Neural cell (in vitro differentiated cells): Measurements from ENCODE around the gene MTX2. TPM values are rescaled to one million over a fixed set of nuclear protein-coding genes. Genes with fewer than 3 reads are reported as not detected.

Source experiments
- H2AFZ ChIP-seq: fragments of 200-600, 300-800 bp; sonication (generic), shearing (Covaris generic); 2 replicates; pipeline ENCODE4 v1.6.0; 2014; ENCODE audit warnings: low read depth, mild to moderate bottlenecking, antibody characterized with exemption, low read length, moderate library complexity
- H3F3A ChIP-seq: fragments of 200-600 bp; shearing (Covaris generic); 2 replicates; pipeline ENCODE4 v1.6.1; 2016; ENCODE audit warnings: mild to moderate bottlenecking, moderate library complexity, mixed read lengths, antibody characterized with exemption, low read length; ENCODE audit not compliant: insufficient read depth, poor library complexity, severe bottlenecking
- H3K27ac ChIP-seq: fragments of 200-600, 300-800 bp; sonication (generic), shearing (Covaris generic); 2 replicates; pipeline ENCODE4 v1.5.1; 2014; ENCODE audit warnings: mild to moderate bottlenecking, low read length, moderate library complexity
- H3K27me3 ChIP-seq: fragments of 300-800, 200-600 bp; sonication (generic), shearing (Covaris generic); 2 replicates; pipeline ENCODE4 v1.6.0; 2014; ENCODE audit warnings: mild to moderate bottlenecking, low read depth, low read length, moderate library complexity; ENCODE audit not compliant: insufficient read depth
- H3K36me3 ChIP-seq: fragments of 300-800, 200-600 bp; sonication (generic), shearing (Covaris generic); 2 replicates; pipeline ENCODE4 v1.5.1; 2014; ENCODE audit warnings: mild to moderate bottlenecking, antibody characterized with exemption, low read length, moderate library complexity; ENCODE audit not compliant: insufficient read depth
- H3K4me2 ChIP-seq: fragments of 300-800, 200-600 bp; sonication (generic), shearing (Covaris generic); 2 replicates; pipeline ENCODE4 v1.6.0; 2014; ENCODE audit warnings: mild to moderate bottlenecking, low read length
- H3K4me3 ChIP-seq: fragments of 300-800, 200-600 bp; sonication (generic), shearing (Covaris generic); 2 replicates; pipeline ENCODE4 v1.5.1; 2014; ENCODE audit warnings: mild to moderate bottlenecking, low read length, moderate library complexity
- H3K79me2 ChIP-seq: fragments of 200-600 bp; shearing (Covaris generic); replicated peaks from 2 replicates; pipeline ENCODE4 v1.6.0; 2014; ENCODE audit warnings: mild to moderate bottlenecking, low read length, moderate library complexity; ENCODE audit not compliant: insufficient read depth
- H3K9ac ChIP-seq: fragments of 300-800, 200-600 bp; sonication (generic), shearing (Covaris generic); 2 replicates; pipeline ENCODE4 v1.6.1; 2016; ENCODE audit warnings: mild to moderate bottlenecking, low read length, mixed read lengths
- H3K9me2 ChIP-seq: fragments of 200-600 bp; shearing (Covaris generic); 2 replicates; pipeline ENCODE4 v1.6.1; 2016; ENCODE audit warnings: mild to moderate bottlenecking, low read length, mixed read lengths; ENCODE audit not compliant: insufficient read depth
- H3K9me3 ChIP-seq: fragments of 200-600, 300-800 bp; sonication (generic), shearing (Covaris generic); 2 replicates; pipeline ENCODE4 v1.6.1; 2016; ENCODE audit warnings: mild to moderate bottlenecking, mixed run types, low read length, moderate library complexity, mixed read lengths
- H4K20me1 ChIP-seq: fragments of 200-600 bp; shearing (Covaris generic); 2 replicates; pipeline ENCODE4 v1.6.1; 2016; ENCODE audit warnings: mild to moderate bottlenecking, mixed run types; ENCODE audit not compliant: insufficient read depth
- EP300 ChIP-seq: fragments of 450-650 bp; conservative IDR thresholded peaks from 2 replicates; pipeline ENCODE4 v1.6.1; 2014; ENCODE audit warnings: antibody characterized with exemption, mild to moderate bottlenecking, moderate library complexity; ENCODE audit not compliant: poor library complexity, severe bottlenecking
- EZH2 ChIP-seq: fragments of 200-600, 300-800 bp; shearing (Covaris generic), sonication (generic); IDR thresholded peaks from 2 replicates; pipeline ENCODE4 v1.6.1; 2014; ENCODE audit warnings: antibody characterized with exemption, low read length, borderline replicate concordance, mild to moderate bottlenecking; ENCODE audit not compliant: insufficient read depth, poor library complexity, severe bottlenecking
- MXI1 ChIP-seq: fragments of 450-650 bp; conservative IDR thresholded peaks from 2 replicates; pipeline ENCODE4 v1.6.1; 2014; ENCODE audit warnings: antibody characterized with exemption, mild to moderate bottlenecking; ENCODE audit not compliant: poor library complexity, severe bottlenecking
- POLR2AphosphoS5 ChIP-seq: IDR thresholded peaks from 2 replicates; pipeline ENCODE4 v1.6.1; 2012
- RAD21 ChIP-seq: fragments of 450-650 bp; conservative IDR thresholded peaks from 2 replicates; pipeline ENCODE4 v1.6.1; 2014; ENCODE audit warnings: antibody characterized with exemption, mild to moderate bottlenecking, moderate library complexity
- SMC3 ChIP-seq: fragments of 450-650 bp; conservative IDR thresholded peaks from 2 replicates; pipeline ENCODE4 v1.6.1; 2014; ENCODE audit warnings: antibody characterized with exemption, mild to moderate bottlenecking, moderate library complexity; ENCODE audit not compliant: poor library complexity
- TAF1 ChIP-seq: IDR thresholded peaks from 2 replicates; pipeline ENCODE4 v1.6.1; 2012; ENCODE audit warnings: low read depth
- polyA plus RNA-seq: library from polyadenylated mRNA; depleted of rRNA; stranded (reverse); fragments of >200 nt; gene quantifications from 2 replicates; pipeline ENCODE4 v1.2.3, GENCODE V29; 2014
- TF ChIP-seq, protein P1 (sequence below): IDR thresholded peaks from 2 replicates; pipeline ENCODE4 v1.6.1; 2012; ENCODE audit warnings: borderline replicate concordance
- TF ChIP-seq, protein P2 (sequence below): fragments of 450-650 bp; IDR thresholded peaks from 2 replicates; pipeline ENCODE4 v1.5.1; 2014; ENCODE audit warnings: antibody characterized with exemption, mild to moderate bottlenecking, moderate library complexity; ENCODE audit not compliant: poor library complexity, severe bottlenecking

The MTX2 gene
- polyA plus RNA-seq, 1 donor from 2014 or later = 128 TPM

DNA sequence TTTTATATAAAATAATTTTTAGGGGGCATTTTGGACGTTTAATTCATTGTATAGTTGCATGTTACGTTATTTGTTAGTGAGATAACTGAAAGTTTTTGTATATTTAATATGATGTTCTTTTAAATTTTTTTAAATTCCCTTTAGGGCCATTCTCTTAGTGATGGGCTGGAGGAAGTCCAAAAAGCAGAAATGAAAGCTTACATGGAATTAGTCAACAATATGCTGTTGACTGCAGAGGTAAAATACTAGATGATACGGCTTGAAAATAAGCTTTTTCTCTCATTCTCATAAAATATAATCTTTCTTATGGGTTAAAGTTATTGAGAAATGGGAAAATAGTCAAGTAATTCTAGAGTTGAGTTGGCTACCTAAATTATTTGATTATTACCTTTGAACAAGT lies 58.9 kb downstream of the MTX2 start:
- Histone ChIP-seq H3K9me3 (no peaks in the 10 kb centered on the region), H3K36me3 (peaks cover 21% of the 10 kb centered on the region), H3K4me2 (no peak overlapping the region), H3K4me3 (no peak overlapping the region), H3K27me3 (no peaks in the 10 kb centered on the region), H3K79me2 (no peaks in the 10 kb centered on the region), H3F3A (no peaks in the 10 kb centered on the region), H3K27ac (no peak overlapping the region), H2AFZ (no peak overlapping the region), H3K9me2 (no peaks in the 10 kb centered on the region), H3K9ac (no peak overlapping the region), H4K20me1 (no peaks in the 10 kb centered on the region)
- no peak for TF ChIP-seq MXI1
- TF ChIP-seq, protein P1, sequence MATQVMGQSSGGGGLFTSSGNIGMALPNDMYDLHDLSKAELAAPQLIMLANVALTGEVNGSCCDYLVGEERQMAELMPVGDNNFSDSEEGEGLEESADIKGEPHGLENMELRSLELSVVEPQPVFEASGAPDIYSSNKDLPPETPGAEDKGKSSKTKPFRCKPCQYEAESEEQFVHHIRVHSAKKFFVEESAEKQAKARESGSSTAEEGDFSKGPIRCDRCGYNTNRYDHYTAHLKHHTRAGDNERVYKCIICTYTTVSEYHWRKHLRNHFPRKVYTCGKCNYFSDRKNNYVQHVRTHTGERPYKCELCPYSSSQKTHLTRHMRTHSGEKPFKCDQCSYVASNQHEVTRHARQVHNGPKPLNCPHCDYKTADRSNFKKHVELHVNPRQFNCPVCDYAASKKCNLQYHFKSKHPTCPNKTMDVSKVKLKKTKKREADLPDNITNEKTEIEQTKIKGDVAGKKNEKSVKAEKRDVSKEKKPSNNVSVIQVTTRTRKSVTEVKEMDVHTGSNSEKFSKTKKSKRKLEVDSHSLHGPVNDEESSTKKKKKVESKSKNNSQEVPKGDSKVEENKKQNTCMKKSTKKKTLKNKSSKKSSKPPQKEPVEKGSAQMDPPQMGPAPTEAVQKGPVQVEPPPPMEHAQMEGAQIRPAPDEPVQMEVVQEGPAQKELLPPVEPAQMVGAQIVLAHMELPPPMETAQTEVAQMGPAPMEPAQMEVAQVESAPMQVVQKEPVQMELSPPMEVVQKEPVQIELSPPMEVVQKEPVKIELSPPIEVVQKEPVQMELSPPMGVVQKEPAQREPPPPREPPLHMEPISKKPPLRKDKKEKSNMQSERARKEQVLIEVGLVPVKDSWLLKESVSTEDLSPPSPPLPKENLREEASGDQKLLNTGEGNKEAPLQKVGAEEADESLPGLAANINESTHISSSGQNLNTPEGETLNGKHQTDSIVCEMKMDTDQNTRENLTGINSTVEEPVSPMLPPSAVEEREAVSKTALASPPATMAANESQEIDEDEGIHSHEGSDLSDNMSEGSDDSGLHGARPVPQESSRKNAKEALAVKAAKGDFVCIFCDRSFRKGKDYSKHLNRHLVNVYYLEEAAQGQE = no peak
- no peak for TF ChIP-seq POLR2AphosphoS5

DNA sequence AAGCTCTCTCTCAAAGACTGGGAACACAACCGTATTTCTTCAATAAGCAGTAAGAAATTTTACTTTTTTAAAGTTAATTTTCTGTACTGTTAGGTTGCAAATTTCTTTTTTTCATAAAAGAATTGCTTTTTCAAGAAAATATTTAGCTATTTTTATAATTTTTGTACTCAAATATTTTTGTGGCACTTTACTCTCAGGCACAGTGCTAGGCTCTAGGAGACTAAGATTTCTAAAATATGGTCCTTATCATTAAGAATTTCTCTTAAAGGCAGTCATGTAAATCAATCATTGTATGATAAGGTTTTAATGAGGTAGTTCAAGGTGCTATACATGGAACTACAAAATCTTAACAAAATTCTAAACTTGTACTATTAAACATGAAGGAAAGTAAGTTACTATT lies 61.4 kb downstream of the MTX2 start:
- Histone ChIP-seq H3K9ac (no peak overlapping the region), H3F3A (no peaks in the 10 kb centered on the region), H3K9me3 (no peaks in the 10 kb centered on the region), H3K27ac (no peak overlapping the region), H3K9me2 (no peaks in the 10 kb centered on the region), H3K79me2 (no peaks in the 10 kb centered on the region), H2AFZ (no peak overlapping the region), H3K4me2 (no peak overlapping the region), H3K36me3 (peaks cover 21% of the 10 kb centered on the region), H3K27me3 (no peaks in the 10 kb centered on the region), H4K20me1 (no peaks in the 10 kb centered on the region), H3K4me3 (no peak overlapping the region)
- no peak for TF ChIP-seq TAF1
- TF ChIP-seq EZH2 = no peak
- TF ChIP-seq RAD21 = no peak
- no peak for TF ChIP-seq POLR2AphosphoS5
- TF ChIP-seq, protein P2, sequence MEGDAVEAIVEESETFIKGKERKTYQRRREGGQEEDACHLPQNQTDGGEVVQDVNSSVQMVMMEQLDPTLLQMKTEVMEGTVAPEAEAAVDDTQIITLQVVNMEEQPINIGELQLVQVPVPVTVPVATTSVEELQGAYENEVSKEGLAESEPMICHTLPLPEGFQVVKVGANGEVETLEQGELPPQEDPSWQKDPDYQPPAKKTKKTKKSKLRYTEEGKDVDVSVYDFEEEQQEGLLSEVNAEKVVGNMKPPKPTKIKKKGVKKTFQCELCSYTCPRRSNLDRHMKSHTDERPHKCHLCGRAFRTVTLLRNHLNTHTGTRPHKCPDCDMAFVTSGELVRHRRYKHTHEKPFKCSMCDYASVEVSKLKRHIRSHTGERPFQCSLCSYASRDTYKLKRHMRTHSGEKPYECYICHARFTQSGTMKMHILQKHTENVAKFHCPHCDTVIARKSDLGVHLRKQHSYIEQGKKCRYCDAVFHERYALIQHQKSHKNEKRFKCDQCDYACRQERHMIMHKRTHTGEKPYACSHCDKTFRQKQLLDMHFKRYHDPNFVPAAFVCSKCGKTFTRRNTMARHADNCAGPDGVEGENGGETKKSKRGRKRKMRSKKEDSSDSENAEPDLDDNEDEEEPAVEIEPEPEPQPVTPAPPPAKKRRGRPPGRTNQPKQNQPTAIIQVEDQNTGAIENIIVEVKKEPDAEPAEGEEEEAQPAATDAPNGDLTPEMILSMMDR = no peak
- no peak for TF ChIP-seq SMC3
- TF ChIP-seq EP300 = no peak
- no peak for TF ChIP-seq MXI1
- TF ChIP-seq, protein P1 = no peak
